ENCODE measurements around the gene DLX3. TPM values are rescaled to one million over a fixed set of nuclear protein-coding genes. Genes with fewer than 3 reads are reported as not detected.
A peak's percentile ranks its signal among the peaks of the same experiment; 100 is the strongest.

DLX3 gene
- total and polyA plus RNA-seq, 8 donors: 0.68 TPM; not detected in 7

- Histone ChIP-seq H3K27ac (no peak overlapping the region), H3K9me3 (no peaks in the 10 kb centered on the region), H3K4me1 (peaks cover 28 to 46% (median 41%) of the 10 kb centered on the region in 4 donors), H3K36me3 (no peaks in the 10 kb centered on the region), H3K27me3 (peaks cover under 1 to 99% (median 82%) of the 10 kb centered on the region in 3 donors), H3K4me3 (peak overlapping the region; percentile 46 to 55 (median 53))
- intact Hi-C loops (cut with DNase I; ENCODE audit: low total_unique reads): loop anchor here (5.0 kb wide), 2 partner anchors 111 to 436 kb away; no protein-coding TSS in a partner anchor
- TF ChIP-seq POLR2A (IDR thresholded peaks at IDR 0.05) (no peak), POLR2AphosphoS5 (IDR thresholded peaks at IDR 0.05) (no peak), EP300 (IDR thresholded peaks at IDR 0.05) (no peak)
- TF ChIP-seq, protein P1, sequence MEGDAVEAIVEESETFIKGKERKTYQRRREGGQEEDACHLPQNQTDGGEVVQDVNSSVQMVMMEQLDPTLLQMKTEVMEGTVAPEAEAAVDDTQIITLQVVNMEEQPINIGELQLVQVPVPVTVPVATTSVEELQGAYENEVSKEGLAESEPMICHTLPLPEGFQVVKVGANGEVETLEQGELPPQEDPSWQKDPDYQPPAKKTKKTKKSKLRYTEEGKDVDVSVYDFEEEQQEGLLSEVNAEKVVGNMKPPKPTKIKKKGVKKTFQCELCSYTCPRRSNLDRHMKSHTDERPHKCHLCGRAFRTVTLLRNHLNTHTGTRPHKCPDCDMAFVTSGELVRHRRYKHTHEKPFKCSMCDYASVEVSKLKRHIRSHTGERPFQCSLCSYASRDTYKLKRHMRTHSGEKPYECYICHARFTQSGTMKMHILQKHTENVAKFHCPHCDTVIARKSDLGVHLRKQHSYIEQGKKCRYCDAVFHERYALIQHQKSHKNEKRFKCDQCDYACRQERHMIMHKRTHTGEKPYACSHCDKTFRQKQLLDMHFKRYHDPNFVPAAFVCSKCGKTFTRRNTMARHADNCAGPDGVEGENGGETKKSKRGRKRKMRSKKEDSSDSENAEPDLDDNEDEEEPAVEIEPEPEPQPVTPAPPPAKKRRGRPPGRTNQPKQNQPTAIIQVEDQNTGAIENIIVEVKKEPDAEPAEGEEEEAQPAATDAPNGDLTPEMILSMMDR (IDR thresholded peaks at IDR 0.05): no peak
- 0 to 2% (median 1%) methylated on average over 29 to 77 of the region's 77 CpGs for WGBS, 5 donors
- DNase-seq: peak; percentile 43 to 74
These were observed 1.5 kb downstream of the DLX3 start for GRCh38 chr17:49993423-49994060.

DNA sequence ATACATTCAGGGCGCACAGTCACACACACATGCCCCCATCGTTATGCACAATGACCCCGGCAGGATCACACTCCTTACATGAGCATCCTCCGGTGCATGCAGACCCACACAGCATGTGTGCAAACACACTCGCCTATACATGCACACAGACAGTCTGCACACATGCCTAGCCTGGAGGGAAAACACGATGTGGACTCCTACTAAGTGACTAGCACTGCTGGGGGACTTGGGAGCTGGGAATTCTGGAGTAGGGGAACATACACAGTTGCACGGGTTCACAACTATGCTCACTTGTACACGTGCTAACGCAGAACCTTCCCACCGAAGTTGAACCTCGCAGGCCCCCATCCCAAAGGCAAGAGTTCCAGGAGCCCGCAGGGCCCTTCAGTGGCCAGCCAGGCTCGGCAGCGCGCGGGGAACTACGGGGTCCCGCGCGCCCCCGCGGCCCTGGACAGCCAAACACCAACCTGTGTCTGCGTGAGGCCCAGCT, 2.0 kb downstream of the DLX3 start:
- H3K4me3 ChIP-seq: peak overlapping the region; percentile 46 to 55 (median 53)
- TF ChIP-seq POLR2A (IDR thresholded peaks at IDR 0.05) (no peak), POLR2AphosphoS5 (IDR thresholded peaks at IDR 0.05) (no peak), EP300 (IDR thresholded peaks at IDR 0.05) (no peak)
- TF ChIP-seq, protein P1 (IDR thresholded peaks at IDR 0.05): no peak
- H3K4me1 ChIP-seq: peaks cover 28 to 46% (median 42%) of the 10 kb centered on the region in 4 donors
- intact Hi-C loops (cut with DNase I; ENCODE audit: low total_unique reads): loop anchor here (5.0 kb wide), 2 partner anchors 111 to 436 kb away; no protein-coding TSS in a partner anchor
- no peaks in the 10 kb centered on the region for H3K36me3 ChIP-seq
- DNase-seq: no peak
- no peak overlapping the region for H3K27ac ChIP-seq
- 19 to 55% (median 27%) methylated on average over 11 to 23 of the region's 23 CpGs for WGBS, 5 donors
- no peaks in the 10 kb centered on the region for H3K9me3 ChIP-seq
- peaks cover 0 to 100% (median 88%) of the 10 kb centered on the region in 3 donors for H3K27me3 ChIP-seq

DNA sequence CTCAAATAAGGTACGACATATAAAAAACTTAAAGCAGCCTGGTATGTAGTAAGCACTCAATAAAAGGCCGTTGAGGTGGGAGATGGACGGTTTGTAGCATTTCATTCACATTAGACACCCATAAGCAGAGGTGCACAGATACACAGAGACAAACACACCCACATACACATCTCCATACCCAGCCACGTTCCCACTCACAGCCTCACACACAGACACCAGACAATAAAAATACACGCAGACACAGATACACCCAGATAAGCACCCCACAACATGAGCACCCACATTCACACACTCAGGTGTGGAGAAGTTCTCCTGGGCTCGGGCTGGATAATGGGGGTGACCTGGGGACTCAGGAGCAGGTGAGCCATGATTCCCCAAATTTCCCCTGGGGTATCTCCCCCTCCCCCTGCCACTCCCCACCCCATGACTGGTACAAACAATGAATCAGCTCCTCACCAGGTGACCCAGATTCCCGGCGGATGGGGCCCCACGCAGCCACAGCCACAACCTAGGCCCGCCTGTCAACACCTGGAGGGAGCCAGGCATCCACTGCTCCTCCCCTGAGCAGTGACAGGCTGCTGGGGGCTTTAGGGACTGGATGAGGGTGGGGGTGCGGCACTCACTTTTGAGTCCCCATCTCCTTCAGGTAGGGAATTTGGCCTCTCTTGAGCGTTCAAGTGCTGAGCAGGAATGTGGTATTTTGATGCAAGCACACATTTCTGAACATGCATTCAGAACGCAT, 2.7 kb downstream of the DLX3 start:
- intact Hi-C loops (cut with DNase I; ENCODE audit: low total_unique reads): loop anchor here (5.0 kb wide), 2 partner anchors 110 to 435 kb away; no protein-coding TSS in a partner anchor
- no peak overlapping the region for H3K27ac ChIP-seq
- H3K27me3 ChIP-seq: peaks cover 2 to 100% (median 93%) of the 10 kb centered on the region in 3 donors
- no peaks in the 10 kb centered on the region for H3K9me3 ChIP-seq
- 75 to 85% (median 83%) methylated on average over 13 of the region's 13 CpGs for WGBS, 5 donors
- H3K36me3 ChIP-seq: no peaks in the 10 kb centered on the region
- no peak overlapping the region for H3K4me3 ChIP-seq
- DNase-seq: no peak
- H3K4me1 ChIP-seq: peaks cover 28 to 52% (median 43%) of the 10 kb centered on the region in 4 donors
- no peak for TF ChIP-seq POLR2AphosphoS5 (IDR thresholded peaks at IDR 0.05)
- no peak for TF ChIP-seq POLR2A (IDR thresholded peaks at IDR 0.05)
- no peak for TF ChIP-seq EP300 (IDR thresholded peaks at IDR 0.05)
- TF ChIP-seq, protein P1 (IDR thresholded peaks at IDR 0.05): no peak

- no peaks in the 10 kb centered on the region for H3K9me3 ChIP-seq
- no peak overlapping the region for H3K4me3 ChIP-seq
- intact Hi-C loops (cut with DNase I; ENCODE audit: low total_unique reads): loop anchor here (5.0 kb wide), 2 partner anchors 109 to 434 kb away; no protein-coding TSS in a partner anchor
- TF ChIP-seq EP300 (IDR thresholded peaks at IDR 0.05) (no peak), POLR2A (IDR thresholded peaks at IDR 0.05) (no peak), POLR2AphosphoS5 (IDR thresholded peaks at IDR 0.05) (no peak)
- TF ChIP-seq, protein P1 (IDR thresholded peaks at IDR 0.05): no peak
- H3K36me3 ChIP-seq: no peaks in the 10 kb centered on the region
- WGBS, 5 donors: 80 to 87% (median 82%) methylated on average over 12 to 14 of the region's 14 CpGs
- peaks cover 21 to 43% (median 34%) of the 10 kb centered on the region in 4 donors for H3K4me1 ChIP-seq
- no peak overlapping the region for H3K27ac ChIP-seq
- no peak for DNase-seq
- H3K27me3 ChIP-seq: peaks cover 4 to 100% (median 94%) of the 10 kb centered on the region in 3 donors
These were observed 3.6 kb downstream of the DLX3 start for GRCh38 chr17:49991409-49991808.
